ENCODE data around the gene ZNRF3.

DNA sequence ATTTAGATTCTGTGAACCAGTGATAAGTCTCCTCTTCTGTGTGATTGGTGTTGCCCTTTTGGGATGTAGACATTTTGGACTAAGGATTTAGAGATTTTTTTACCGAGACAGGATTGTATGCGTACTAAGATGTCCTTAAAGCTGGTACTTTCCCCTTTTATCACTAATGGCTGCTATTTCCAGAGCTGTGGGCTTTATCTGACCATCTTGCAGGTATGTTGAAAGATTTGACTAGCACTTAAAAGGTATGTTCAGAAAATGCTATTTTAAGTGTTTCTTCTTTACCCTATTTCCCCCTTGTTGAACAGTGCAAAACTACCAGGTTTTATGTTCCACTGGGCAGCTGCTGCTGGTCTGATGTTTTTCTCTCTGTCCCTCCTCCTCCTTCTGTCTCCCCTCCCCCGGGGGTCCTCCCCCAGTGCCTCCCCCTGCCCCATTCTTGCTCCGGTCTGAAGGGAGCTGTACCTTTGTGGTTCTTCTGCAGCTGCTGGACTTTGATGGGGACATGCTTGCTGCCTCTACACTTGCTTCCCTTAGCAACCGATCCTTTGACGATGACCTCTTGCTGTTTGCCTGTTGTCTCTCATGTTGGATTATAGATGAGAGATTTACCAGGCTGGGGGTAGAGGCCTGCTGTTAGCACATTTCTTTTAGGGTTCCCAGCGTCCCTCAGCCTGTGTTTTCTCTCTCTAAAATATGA, 59.6 kb downstream of the ZNRF3 start:
- TF ChIP-seq EZH2phosphoT487 (IDR thresholded peaks at IDR 0.05; ENCODE audit: insufficient read depth, low read depth) = no peak
- no peak for TF ChIP-seq EZH2 (IDR thresholded peaks at IDR 0.05; ENCODE audit: insufficient read depth, poor library complexity, severe bottlenecking)
